PC-3 (cell line): Measurements from ENCODE around the gene STRBP.

ENCODE experiments used
- CTCF ChIP-seq: fragments of 300-600 bp; sonication (generic); conservative IDR thresholded peaks from 2 replicates; pipeline ENCODE4 v1.5.1; 2017; ENCODE audit warnings: antibody characterized with exemption, low read depth, mild to moderate bottlenecking, low read length
- EZH2 ChIP-seq: fragments of 300-600 bp; sonication (generic); IDR thresholded peaks from one replicate; pipeline ENCODE4 v1.6.1; 2017; ENCODE audit warnings: antibody characterized with exemption, mild to moderate bottlenecking, low read length; ENCODE audit not compliant: unreplicated experiment

- TF ChIP-seq CTCF = no peak
- TF ChIP-seq EZH2 = no peak
Observed at GRCh38 chr9:123187131-123187530, 81.3 kb downstream of the STRBP start.
